ENCODE results near the gene P2RY8. TPM values are rescaled to one million over a fixed set of nuclear protein-coding genes. Genes with fewer than 3 reads are reported as not detected.
A peak's percentile ranks its signal among the peaks of the same experiment; 100 is the strongest.

P2RY8 gene
- total RNA-seq, 1 donor from 2014 or later: 0.32 TPM

DNA sequence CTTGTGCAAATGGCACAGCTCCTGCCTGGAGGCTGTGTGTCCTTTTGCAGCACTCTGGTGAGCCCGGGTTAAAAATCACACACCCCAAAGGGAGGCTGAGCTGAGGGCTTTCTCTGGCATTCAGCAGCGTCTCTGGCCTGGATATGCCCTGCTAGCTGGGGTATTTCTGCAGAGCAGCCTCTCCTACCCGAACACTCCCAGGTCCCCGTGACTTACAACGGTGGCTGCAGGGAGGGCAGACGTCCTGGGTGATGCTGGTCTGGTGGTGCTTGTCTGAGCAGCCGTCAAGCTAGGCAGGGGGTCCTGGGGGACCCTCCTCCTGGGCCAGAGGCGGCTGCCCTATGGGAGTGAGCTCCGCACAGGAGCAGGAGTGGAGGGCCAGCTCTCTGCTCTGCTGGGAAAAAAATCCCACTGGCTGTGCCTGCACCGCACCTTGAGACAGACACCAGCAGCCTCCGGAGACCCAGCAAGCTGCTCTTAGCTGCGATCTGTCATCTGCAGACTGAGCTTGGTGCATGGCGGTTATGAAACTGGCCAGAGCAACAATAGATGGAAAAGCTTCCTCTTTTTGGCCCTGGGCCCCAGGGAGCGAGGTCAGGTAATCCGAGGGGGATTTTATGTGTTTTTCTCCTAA, 43.0 kb downstream of the P2RY8 start:
- Mint-ChIP-seq H3K27ac (no peak overlapping the region), H3K36me3 (peaks cover 1% of the 10 kb centered on the region), H3K4me3 (no peak overlapping the region), H3K4me1 (peaks cover 5% of the 10 kb centered on the region), H3K9me3 (peaks cover 14% of the 10 kb centered on the region), H3K27me3 (ENCODE audit: insufficient read depth, low read depth) (peaks cover 14% of the 10 kb centered on the region)
- no peak overlapping the region for H3K4me3 ChIP-seq
- DNase-seq (ENCODE audit: low spot score): peak; percentile 30
- no peaks in the 10 kb centered on the region for H3K9me3 ChIP-seq (ENCODE audit: low read depth)
- H4K20me1 ChIP-seq (ENCODE audit: low read depth): no peaks in the 10 kb centered on the region
- H3K36me3 ChIP-seq: no peaks in the 10 kb centered on the region
- TF ChIP-seq EZH2 (IDR thresholded peaks at IDR 0.05): no peak
- TF ChIP-seq EZH2phosphoT487 (IDR thresholded peaks at IDR 0.05): no peak
- TF ChIP-seq, protein P1, sequence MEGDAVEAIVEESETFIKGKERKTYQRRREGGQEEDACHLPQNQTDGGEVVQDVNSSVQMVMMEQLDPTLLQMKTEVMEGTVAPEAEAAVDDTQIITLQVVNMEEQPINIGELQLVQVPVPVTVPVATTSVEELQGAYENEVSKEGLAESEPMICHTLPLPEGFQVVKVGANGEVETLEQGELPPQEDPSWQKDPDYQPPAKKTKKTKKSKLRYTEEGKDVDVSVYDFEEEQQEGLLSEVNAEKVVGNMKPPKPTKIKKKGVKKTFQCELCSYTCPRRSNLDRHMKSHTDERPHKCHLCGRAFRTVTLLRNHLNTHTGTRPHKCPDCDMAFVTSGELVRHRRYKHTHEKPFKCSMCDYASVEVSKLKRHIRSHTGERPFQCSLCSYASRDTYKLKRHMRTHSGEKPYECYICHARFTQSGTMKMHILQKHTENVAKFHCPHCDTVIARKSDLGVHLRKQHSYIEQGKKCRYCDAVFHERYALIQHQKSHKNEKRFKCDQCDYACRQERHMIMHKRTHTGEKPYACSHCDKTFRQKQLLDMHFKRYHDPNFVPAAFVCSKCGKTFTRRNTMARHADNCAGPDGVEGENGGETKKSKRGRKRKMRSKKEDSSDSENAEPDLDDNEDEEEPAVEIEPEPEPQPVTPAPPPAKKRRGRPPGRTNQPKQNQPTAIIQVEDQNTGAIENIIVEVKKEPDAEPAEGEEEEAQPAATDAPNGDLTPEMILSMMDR (IDR thresholded peaks at IDR 0.05): no peak
- no peaks in the 10 kb centered on the region for H3K27me3 ChIP-seq
- H3K9ac ChIP-seq: no peak overlapping the region
- peaks cover 10% of the 10 kb centered on the region for H3K4me1 ChIP-seq
- H3K79me2 ChIP-seq (ENCODE audit: low read depth): no peaks in the 10 kb centered on the region
- H3K4me2 ChIP-seq: peak overlapping the region; percentile 32
- peak overlapping the region; percentile 99 for H2AFZ ChIP-seq (replicated peaks)
- peaks cover 25% of the 10 kb centered on the region for H3F3A ChIP-seq (ENCODE audit: low read depth)
- no peak overlapping the region for H3K27ac ChIP-seq

DNA sequence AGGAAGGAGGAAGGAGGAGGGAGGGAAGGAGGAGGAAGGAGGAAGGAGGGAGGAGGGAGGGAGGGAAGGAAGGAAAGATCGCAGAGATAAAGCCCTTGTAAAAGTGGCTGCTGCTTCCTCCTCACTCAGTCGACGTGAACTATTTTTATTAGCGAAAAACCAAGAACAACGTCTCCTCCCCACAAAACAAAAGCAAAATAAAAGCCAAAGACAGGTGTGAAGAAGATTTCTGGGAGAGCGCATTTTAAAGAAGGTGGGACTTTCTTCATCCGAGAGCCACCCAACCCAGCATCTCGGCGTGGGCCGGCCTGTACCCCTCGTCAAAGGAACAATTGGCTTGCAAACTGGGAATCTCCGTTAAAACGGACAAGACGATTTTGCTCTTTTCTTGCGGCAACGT, 43.6 kb downstream of the P2RY8 start:
- Mint-ChIP-seq H3K27me3 (ENCODE audit: insufficient read depth, low read depth) (peaks cover 14% of the 10 kb centered on the region), H3K9me3 (peaks cover 20% of the 10 kb centered on the region), H3K27ac (no peak overlapping the region), H3K4me3 (peak overlapping the region; percentile 50), H3K36me3 (peaks cover 2% of the 10 kb centered on the region), H3K4me1 (peaks cover 5% of the 10 kb centered on the region)
- Histone ChIP-seq H3K4me1 (peaks cover 10% of the 10 kb centered on the region), H3K4me2 (peak overlapping the region; percentile 32), H3K27me3 (no peaks in the 10 kb centered on the region), H4K20me1 (ENCODE audit: low read depth) (no peaks in the 10 kb centered on the region), H3K27ac (no peak overlapping the region), H3K4me3 (no peak overlapping the region), H3F3A (ENCODE audit: low read depth) (peaks cover 25% of the 10 kb centered on the region), H3K36me3 (no peaks in the 10 kb centered on the region), H3K79me2 (ENCODE audit: low read depth) (no peaks in the 10 kb centered on the region), H3K9me3 (ENCODE audit: low read depth) (no peaks in the 10 kb centered on the region), H2AFZ (replicated peaks) (peak overlapping the region; percentile 99), H3K9ac (no peak overlapping the region)
- TF ChIP-seq EZH2 (IDR thresholded peaks at IDR 0.05) (no peak), EZH2phosphoT487 (IDR thresholded peaks at IDR 0.05) (no peak)
- TF ChIP-seq, protein P1 (IDR thresholded peaks at IDR 0.05): no peak
- no peak for DNase-seq (ENCODE audit: low spot score)

DNA sequence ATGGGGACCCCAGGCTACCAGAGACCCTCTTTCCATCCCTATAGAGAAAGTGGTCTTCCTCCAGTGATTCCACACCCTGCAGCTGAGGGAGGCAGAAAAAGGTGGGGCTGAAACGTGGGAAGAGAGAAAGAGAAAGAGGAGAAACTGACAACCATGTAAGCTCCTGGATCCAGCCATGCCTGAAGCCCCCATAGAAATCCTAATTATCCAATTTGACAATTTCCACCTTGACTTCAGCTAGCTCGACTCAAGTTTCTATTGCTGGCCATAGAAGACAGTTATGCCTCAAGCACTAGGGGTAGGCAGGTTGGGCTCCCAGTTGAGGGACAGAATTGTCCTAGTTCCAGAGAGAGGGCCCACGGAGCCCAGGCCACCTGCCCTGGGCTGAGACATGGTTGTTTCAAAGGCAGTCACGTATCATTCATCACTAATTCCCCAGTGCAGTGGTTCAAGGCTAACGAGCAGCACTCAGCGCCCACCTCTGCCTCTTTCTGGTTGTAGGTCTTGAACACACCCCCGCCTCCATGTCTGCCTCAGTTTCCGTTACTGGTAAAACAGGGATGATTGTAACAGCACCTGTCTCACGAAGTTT, 44.5 kb downstream of the P2RY8 start:
- H3K4me3 ChIP-seq: no peak overlapping the region
- Mint-ChIP-seq H3K27ac (no peak overlapping the region), H3K4me1 (peaks cover 5% of the 10 kb centered on the region), H3K27me3 (ENCODE audit: insufficient read depth, low read depth) (peaks cover 14% of the 10 kb centered on the region), H3K4me3 (no peak overlapping the region), H3K36me3 (peaks cover 2% of the 10 kb centered on the region), H3K9me3 (peaks cover 22% of the 10 kb centered on the region)
- no peak for DNase-seq (ENCODE audit: low spot score)
- no peaks in the 10 kb centered on the region for H4K20me1 ChIP-seq (ENCODE audit: low read depth)
- H3K9me3 ChIP-seq (ENCODE audit: low read depth): no peaks in the 10 kb centered on the region
- H3K27ac ChIP-seq: no peak overlapping the region
- no peaks in the 10 kb centered on the region for H3K27me3 ChIP-seq
- H3K4me2 ChIP-seq: no peak overlapping the region
- no peaks in the 10 kb centered on the region for H3K36me3 ChIP-seq
- no peak for TF ChIP-seq EZH2phosphoT487 (IDR thresholded peaks at IDR 0.05)
- TF ChIP-seq, protein P1 (IDR thresholded peaks at IDR 0.05): no peak
- no peak for TF ChIP-seq EZH2 (IDR thresholded peaks at IDR 0.05)
- peaks cover 25% of the 10 kb centered on the region for H3F3A ChIP-seq (ENCODE audit: low read depth)
- no peak overlapping the region for H3K9ac ChIP-seq
- peaks cover 10% of the 10 kb centered on the region for H3K4me1 ChIP-seq
- H3K79me2 ChIP-seq (ENCODE audit: low read depth): no peaks in the 10 kb centered on the region
- H2AFZ ChIP-seq (replicated peaks): no peak overlapping the region

Measured in neural progenitor cell (in vitro differentiated cells).